GM12801 (cell line): ENCODE data around the gene ZNF839.

Experiments used
- CTCF ChIP-seq: IDR thresholded peaks from one replicate; pipeline ENCODE4 v1.5.1; 2011; ENCODE audit warnings: control low read depth; ENCODE audit not compliant: insufficient read length; ENCODE audit errors: extremely low read depth

The ZNF839 gene

GRCh38 chr14:102295270-102295669 is 24.3 kb upstream of the ZNF839 start:
- no peak for TF ChIP-seq CTCF

- TF ChIP-seq CTCF, result no peak
Measured at GRCh38 chr14:102297436-102298170, 21.9 kb upstream of the ZNF839 start.

GRCh38 chr14:102303664-102304063 is 15.9 kb upstream of the ZNF839 start:
- TF ChIP-seq CTCF, result no peak

GRCh38 chr14:102304611-102305506 is 14.7 kb upstream of the ZNF839 start, which contains the start of gene MOK:
TSS of gene MOK (minus strand) at chr14:102305164. CDS start at chr14:102304968, 196 bp downstream.
- no peak for TF ChIP-seq CTCF

- TF ChIP-seq CTCF, result no peak
Measured at GRCh38 chr14:102314242-102315011, 5.1 kb upstream of the ZNF839 start.

GRCh38 chr14:102315121-102315520 is 4.4 kb upstream of the ZNF839 start:
- no peak for TF ChIP-seq CTCF

GRCh38 chr14:102316338-102316742 is 3.2 kb upstream of the ZNF839 start:
- no peak for TF ChIP-seq CTCF
